ENCODE results near the gene KRT17. TPM values are rescaled to one million over a fixed set of nuclear protein-coding genes. Genes with fewer than 3 reads are reported as not detected.
"Not testable (repeated sequence)": the region's sequence is repeated elsewhere in the genome, so short reads cannot be mapped to it uniquely, and the experiment has no call there.

Gene KRT17
- total RNA-seq, 1 donor from 2014 or later: not detected

GRCh38 chr17:41617136-41617535 lies 7.2 kb downstream of the KRT17 start:
- H3K27me3 Mint-ChIP-seq (ENCODE audit: low read depth): no peaks in the 10 kb centered on the region
- H3K4me3 Mint-ChIP-seq: no peak overlapping the region
- no peaks in the 10 kb centered on the region for H3K36me3 Mint-ChIP-seq (ENCODE audit: low read depth)
- H3K27ac Mint-ChIP-seq (ENCODE audit: unreplicated experiment): no peak overlapping the region
- H3K9me3 Mint-ChIP-seq: no peaks in the 10 kb centered on the region
- TF ChIP-seq CTCF (conservative IDR thresholded peaks at IDR 0.05): no peak
- no peak for DNase-seq (ENCODE audit: low read depth, low spot score)
- H3K4me1 Mint-ChIP-seq: no peaks in the 10 kb centered on the region

GRCh38 chr17:41616486-41616885 lies 7.9 kb downstream of the KRT17 start:
- H3K36me3 Mint-ChIP-seq (ENCODE audit: low read depth); DNase-seq (ENCODE audit: low read depth, low spot score); H3K27ac Mint-ChIP-seq (ENCODE audit: unreplicated experiment); H3K27me3 Mint-ChIP-seq (ENCODE audit: low read depth); H3K4me1 Mint-ChIP-seq; H3K9me3 Mint-ChIP-seq; H3K4me3 Mint-ChIP-seq: not testable (repeated sequence)

GRCh38 chr17:41615454-41615853 lies 8.9 kb downstream of the KRT17 start:
- no peak for DNase-seq (ENCODE audit: low read depth, low spot score)
- H3K36me3 Mint-ChIP-seq (ENCODE audit: low read depth): no peaks in the 10 kb centered on the region
- no peaks in the 10 kb centered on the region for H3K27me3 Mint-ChIP-seq (ENCODE audit: low read depth)
- H3K9me3 Mint-ChIP-seq: no peaks in the 10 kb centered on the region
- H3K27ac Mint-ChIP-seq (ENCODE audit: unreplicated experiment): no peak overlapping the region
- H3K4me1 Mint-ChIP-seq: no peaks in the 10 kb centered on the region
- H3K4me3 Mint-ChIP-seq: no peak overlapping the region
- TF ChIP-seq CTCF (conservative IDR thresholded peaks at IDR 0.05): no peak

- H3K27me3 Mint-ChIP-seq (ENCODE audit: low read depth); H3K4me3 Mint-ChIP-seq; H3K4me1 Mint-ChIP-seq; H3K9me3 Mint-ChIP-seq; H3K27ac Mint-ChIP-seq (ENCODE audit: unreplicated experiment); DNase-seq (ENCODE audit: low read depth, low spot score); H3K36me3 Mint-ChIP-seq (ENCODE audit: low read depth): not testable (repeated sequence)
Observed at GRCh38 chr17:41614767-41615166, 9.6 kb downstream of the KRT17 start.

- no peak overlapping the region for H3K27ac Mint-ChIP-seq (ENCODE audit: unreplicated experiment)
- no peak overlapping the region for H3K4me3 Mint-ChIP-seq
- no peaks in the 10 kb centered on the region for H3K9me3 Mint-ChIP-seq
- peaks cover 10% of the 10 kb centered on the region for H3K27me3 Mint-ChIP-seq (ENCODE audit: low read depth)
- no peak for DNase-seq (ENCODE audit: low read depth, low spot score)
- H3K4me1 Mint-ChIP-seq: peaks cover 4% of the 10 kb centered on the region
- no peaks in the 10 kb centered on the region for H3K36me3 Mint-ChIP-seq (ENCODE audit: low read depth)
- no peak for TF ChIP-seq CTCF (conservative IDR thresholded peaks at IDR 0.05)
Observed at GRCh38 chr17:41614098-41614497, 10.3 kb downstream of the KRT17 start.

GRCh38 chr17:41613277-41614082 lies 10.9 kb downstream of the KRT17 start:
- Mint-ChIP-seq H3K27ac (ENCODE audit: unreplicated experiment) (no peak overlapping the region), H3K36me3 (ENCODE audit: low read depth) (no peaks in the 10 kb centered on the region), H3K9me3 (no peaks in the 10 kb centered on the region), H3K4me3 (no peak overlapping the region), H3K27me3 (ENCODE audit: low read depth) (peaks cover 13% of the 10 kb centered on the region), H3K4me1 (peaks cover 4% of the 10 kb centered on the region)
- no peak for DNase-seq (ENCODE audit: low read depth, low spot score)
- TF ChIP-seq CTCF (conservative IDR thresholded peaks at IDR 0.05): no peak

GRCh38 chr17:41612376-41613160 lies 11.8 kb downstream of the KRT17 start, which contains the start of gene KRT16:
TSS of gene KRT16 (minus strand) at chr17:41612767. CDS start at chr17:41612688, 79 bp downstream.
- H3K4me3 Mint-ChIP-seq; H3K27ac Mint-ChIP-seq (ENCODE audit: unreplicated experiment); H3K4me1 Mint-ChIP-seq; H3K9me3 Mint-ChIP-seq; DNase-seq (ENCODE audit: low read depth, low spot score); H3K36me3 Mint-ChIP-seq (ENCODE audit: low read depth): not testable (repeated sequence)
- peaks cover 13% of the 10 kb centered on the region for H3K27me3 Mint-ChIP-seq (ENCODE audit: low read depth)

Measured in neural crest cell (in vitro differentiated cells).